Stimulated activated CD8-positive, alpha-beta memory T cell treated with anti-CD3 and anti-CD28 coated beads, Interleukin-4, amount 100 ng/mL, for 1 hour (primary cell): ENCODE data around the gene PIEZO1.

Experiments used
- DNase-seq, 2 donors: peaks; one replicate each; pipeline ENCODE4 v3.0.0-alpha.2; 2020; ENCODE audit warnings: low read depth in 2 of 2, low spot score in 1 of 2

PIEZO1 gene

GRCh38 chr16:88754912-88755744 lies 29.9 kb downstream of the PIEZO1 start:
- DNase-seq, result no peak

- DNase-seq, result no peak
Measured at GRCh38 chr16:88754109-88754911, 30.7 kb downstream of the PIEZO1 start.

- no peak for DNase-seq
Measured at GRCh38 chr16:88753602-88754001, 31.4 kb downstream of the PIEZO1 start.

- no peak for DNase-seq
Measured at GRCh38 chr16:88753191-88753590, 31.8 kb downstream of the PIEZO1 start.

GRCh38 chr16:88752386-88753002 lies 32.5 kb downstream of the PIEZO1 start:
- no peak for DNase-seq

- no peak for DNase-seq
Measured at GRCh38 chr16:88750854-88751253, 34.2 kb downstream of the PIEZO1 start.

GRCh38 chr16:88749358-88749757 lies 35.7 kb downstream of the PIEZO1 start:
- no peak for DNase-seq

- no peak for DNase-seq
Measured at GRCh38 chr16:88748364-88748763, 36.7 kb downstream of the PIEZO1 start.

- DNase-seq, result no peak
Measured at GRCh38 chr16:88747588-88748301, 37.3 kb downstream of the PIEZO1 start.

- no peak for DNase-seq
Measured at GRCh38 chr16:88746506-88746905, 38.5 kb downstream of the PIEZO1 start.

GRCh38 chr16:88744577-88745521 lies 40.2 kb downstream of the PIEZO1 start:
- DNase-seq, result no peak

- DNase-seq, result peak; percentile 56 to 60
Measured at GRCh38 chr16:88743693-88744576, 41.1 kb downstream of the PIEZO1 start.

- no peak for DNase-seq
Measured at GRCh38 chr16:88742896-88743605, 42.0 kb downstream of the PIEZO1 start.

GRCh38 chr16:88741368-88741767 lies 43.7 kb downstream of the PIEZO1 start:
- DNase-seq, result no peak

- no peak for DNase-seq
Measured at GRCh38 chr16:88740727-88741055, 44.3 kb downstream of the PIEZO1 start.

GRCh38 chr16:88739977-88740726 lies 44.9 kb downstream of the PIEZO1 start:
- DNase-seq, result no peak

- DNase-seq, result no peak
Measured at GRCh38 chr16:88739139-88739976, 45.7 kb downstream of the PIEZO1 start.
